ENCODE measurements around the gene ITPR2.
"Not testable (repeated sequence)": the region's sequence is repeated elsewhere in the genome, so short reads cannot be mapped to it uniquely, and the experiment has no call there.

Gene ITPR2

GRCh38 chr12:26661399-26661798 lies 171.6 kb downstream of the ITPR2 start:
- no peak for DNase-seq (ENCODE audit: low read depth)

GRCh38 chr12:26659930-26660329 lies 173.1 kb downstream of the ITPR2 start:
- DNase-seq (ENCODE audit: low read depth): no peak

GRCh38 chr12:26658991-26659390 lies 174.0 kb downstream of the ITPR2 start:
- DNase-seq (ENCODE audit: low read depth): peak; percentile 67

GRCh38 chr12:26654623-26655022 lies 178.4 kb downstream of the ITPR2 start:
- DNase-seq (ENCODE audit: low read depth): no peak

- DNase-seq (ENCODE audit: low read depth): peak; percentile 49
These were observed 181.3 kb downstream of the ITPR2 start for GRCh38 chr12:26651566-26652188.

- DNase-seq (ENCODE audit: low read depth): no peak
These were observed 182.0 kb downstream of the ITPR2 start for GRCh38 chr12:26651036-26651435.

- no peak for DNase-seq (ENCODE audit: low read depth)
These were observed 184.0 kb downstream of the ITPR2 start for GRCh38 chr12:26648999-26649398.

- peak; percentile 80 for DNase-seq (ENCODE audit: low read depth)
These were observed 184.4 kb downstream of the ITPR2 start for GRCh38 chr12:26648584-26648983.

GRCh38 chr12:26648066-26648465 lies 184.9 kb downstream of the ITPR2 start:
- DNase-seq (ENCODE audit: low read depth): no peak

GRCh38 chr12:26647088-26647487 lies 185.9 kb downstream of the ITPR2 start:
- no peak for DNase-seq (ENCODE audit: low read depth)

GRCh38 chr12:26646571-26646970 lies 186.4 kb downstream of the ITPR2 start:
- DNase-seq (ENCODE audit: low read depth): no peak

- DNase-seq (ENCODE audit: low read depth): not testable (repeated sequence)
These were observed 188.6 kb downstream of the ITPR2 start for GRCh38 chr12:26644376-26644775.

- no peak for DNase-seq (ENCODE audit: low read depth)
These were observed 189.3 kb downstream of the ITPR2 start for GRCh38 chr12:26643532-26644315.

- DNase-seq (ENCODE audit: low read depth): no peak
These were observed 190.6 kb downstream of the ITPR2 start for GRCh38 chr12:26642361-26642760.

GRCh38 chr12:26636710-26637328 lies 196.2 kb downstream of the ITPR2 start:
- peak; percentile 41 for DNase-seq (ENCODE audit: low read depth)

- DNase-seq (ENCODE audit: low read depth): no peak
These were observed 199.3 kb downstream of the ITPR2 start for GRCh38 chr12:26633591-26634210.

GRCh38 chr12:26632756-26633155 lies 200.2 kb downstream of the ITPR2 start:
- no peak for DNase-seq (ENCODE audit: low read depth)

- DNase-seq (ENCODE audit: low read depth): peak; percentile 64
These were observed 201.1 kb downstream of the ITPR2 start for GRCh38 chr12:26631846-26632245.

- DNase-seq (ENCODE audit: low read depth): peak; percentile 60
These were observed 202.4 kb downstream of the ITPR2 start for GRCh38 chr12:26630546-26631027.

- no peak for DNase-seq (ENCODE audit: low read depth)
These were observed 203.1 kb downstream of the ITPR2 start for GRCh38 chr12:26629864-26630263.

GRCh38 chr12:26628234-26628633 lies 204.8 kb downstream of the ITPR2 start:
- DNase-seq (ENCODE audit: low read depth): no peak

GRCh38 chr12:26627335-26627734 lies 205.7 kb downstream of the ITPR2 start:
- DNase-seq (ENCODE audit: low read depth): no peak

GRCh38 chr12:26623136-26623535 lies 209.9 kb downstream of the ITPR2 start:
- no peak for DNase-seq (ENCODE audit: low read depth)

Measured in stromal cell of bone marrow (primary cell).